ENCODE measurements around the gene ANKIB1. TPM values are rescaled to one million over a fixed set of nuclear protein-coding genes. Genes with fewer than 3 reads are reported as not detected.

The ANKIB1 gene
- total and polyA plus RNA-seq, 10 donors = 9.0 to 75.3 (median 44.5) TPM

GRCh38 chr7:92303761-92304160, 58.0 kb downstream of the ANKIB1 start:
- WGBS, 5 donors = 92 to 97% (median 95%) methylated on average over 2 of the region's 2 CpGs
- no peaks in the 10 kb centered on the region for H3K4me1 ChIP-seq
- DNase-seq = no peak
- no peak overlapping the region for H3K4me3 ChIP-seq
- H3K27me3 ChIP-seq (replicated peaks in 1 of 7) = no peaks in the 10 kb centered on the region
- no peak overlapping the region for H3K27ac ChIP-seq
- H3K36me3 ChIP-seq = peaks cover 0 to 41% (median 2%) of the 10 kb centered on the region in 6 donors
- intact Hi-C loops (cut with DNase I; ENCODE audit: low total_unique reads) = no loop called here
- H3K9me3 ChIP-seq = no peaks in the 10 kb centered on the region
- TF ChIP-seq POLR2AphosphoS5 (IDR thresholded peaks at IDR 0.05) (no peak), CTCF (IDR thresholded peaks at IDR 0.05 in 8 of 11, conservative IDR thresholded peaks at IDR 0.05 in 3 of 11) (no peak), POLR2A (IDR thresholded peaks at IDR 0.05) (no peak)

- 94 to 99% (median 98%) methylated on average over 2 of the region's 2 CpGs for WGBS, 5 donors
- no peaks in the 10 kb centered on the region for H3K9me3 ChIP-seq
- TF ChIP-seq POLR2A (IDR thresholded peaks at IDR 0.05) (no peak), CTCF (IDR thresholded peaks at IDR 0.05 in 8 of 11, conservative IDR thresholded peaks at IDR 0.05 in 3 of 11) (no peak), POLR2AphosphoS5 (IDR thresholded peaks at IDR 0.05) (no peak)
- intact Hi-C loops (cut with DNase I; ENCODE audit: low total_unique reads) = no loop called here
- no peaks in the 10 kb centered on the region for H3K27me3 ChIP-seq (replicated peaks in 1 of 7)
- peaks cover 0 to 40% (median 2%) of the 10 kb centered on the region in 6 donors for H3K36me3 ChIP-seq
- H3K4me3 ChIP-seq = no peak overlapping the region
- H3K4me1 ChIP-seq = no peaks in the 10 kb centered on the region
- DNase-seq = no peak
- H3K27ac ChIP-seq = no peak overlapping the region
These were observed 58.7 kb downstream of the ANKIB1 start for GRCh38 chr7:92304406-92304893.

- intact Hi-C loops (cut with DNase I; ENCODE audit: low total_unique reads) = no loop called here
These were observed 60.4 kb downstream of the ANKIB1 start for GRCh38 chr7:92306153-92306552.

GRCh38 chr7:92313055-92313454, 67.3 kb downstream of the ANKIB1 start:
- Histone ChIP-seq H3K27me3 (replicated peaks in 1 of 7) (no peaks in the 10 kb centered on the region), H3K4me3 (no peak overlapping the region), H3K27ac (no peak overlapping the region), H3K4me1 (no peaks in the 10 kb centered on the region), H3K36me3 (peaks cover 0 to 27% (median 0%) of the 10 kb centered on the region in 6 donors), H3K9me3 (no peaks in the 10 kb centered on the region)
- 81 to 95% (median 86%) methylated on average over 3 of the region's 3 CpGs for WGBS, 5 donors
- TF ChIP-seq CTCF (IDR thresholded peaks at IDR 0.05 in 8 of 11, conservative IDR thresholded peaks at IDR 0.05 in 3 of 11) = no peak
- TF ChIP-seq POLR2A (IDR thresholded peaks at IDR 0.05) = no peak
- no peak for TF ChIP-seq POLR2AphosphoS5 (IDR thresholded peaks at IDR 0.05)
- no peak for DNase-seq
- intact Hi-C loops (cut with DNase I; ENCODE audit: low total_unique reads) = no loop called here

More at GRCh38 chr7:92306153-92306552, 60.4 kb downstream of the ANKIB1 start:
- H3K9me3 ChIP-seq = no peaks in the 10 kb centered on the region
- no peak for DNase-seq
- 95 to 100% (median 98%) methylated on average over 2 of the region's 2 CpGs for WGBS, 5 donors
- H3K4me1 ChIP-seq = no peaks in the 10 kb centered on the region
- no peaks in the 10 kb centered on the region for H3K27me3 ChIP-seq (replicated peaks in 1 of 7)
- no peak overlapping the region for H3K27ac ChIP-seq
- TF ChIP-seq POLR2A (IDR thresholded peaks at IDR 0.05) (no peak), POLR2AphosphoS5 (IDR thresholded peaks at IDR 0.05) (no peak), CTCF (IDR thresholded peaks at IDR 0.05 in 8 of 11, conservative IDR thresholded peaks at IDR 0.05 in 3 of 11) (no peak)
- H3K4me3 ChIP-seq = no peak overlapping the region
- H3K36me3 ChIP-seq = peaks cover 0 to 34% (median 0%) of the 10 kb centered on the region in 6 donors
